ENCODE measurements around the gene LCN1. TPM values are rescaled to one million over a fixed set of nuclear protein-coding genes. Genes with fewer than 3 reads are reported as not detected.

The LCN1 gene
- total RNA-seq, 1 donor from 2014 or later: not detected

DNA sequence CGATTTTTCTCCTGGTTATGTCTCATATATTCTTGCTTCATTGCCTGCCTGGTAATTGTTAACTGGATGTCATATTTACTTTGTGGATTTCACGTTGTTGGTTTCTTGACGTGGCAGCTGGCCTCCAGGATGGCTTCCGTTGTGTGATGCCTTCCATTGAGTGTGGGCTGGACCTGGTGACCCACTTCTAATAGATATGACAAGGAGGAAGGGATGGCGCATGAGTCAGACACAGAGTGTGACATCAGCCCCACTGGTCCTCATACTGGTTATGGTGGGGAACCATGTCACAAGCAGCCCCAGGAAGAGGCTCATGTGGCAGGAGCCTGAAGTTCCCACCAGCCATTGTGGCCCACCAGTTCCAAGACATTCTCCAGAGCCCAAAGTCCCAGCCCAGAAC is 34.0 kb downstream of the LCN1 start:
- H3K27ac ChIP-seq: no peak overlapping the region
- no peak overlapping the region for H3K4me3 ChIP-seq
- H3K9me3 ChIP-seq: no peaks in the 10 kb centered on the region
- TF ChIP-seq, protein P1, sequence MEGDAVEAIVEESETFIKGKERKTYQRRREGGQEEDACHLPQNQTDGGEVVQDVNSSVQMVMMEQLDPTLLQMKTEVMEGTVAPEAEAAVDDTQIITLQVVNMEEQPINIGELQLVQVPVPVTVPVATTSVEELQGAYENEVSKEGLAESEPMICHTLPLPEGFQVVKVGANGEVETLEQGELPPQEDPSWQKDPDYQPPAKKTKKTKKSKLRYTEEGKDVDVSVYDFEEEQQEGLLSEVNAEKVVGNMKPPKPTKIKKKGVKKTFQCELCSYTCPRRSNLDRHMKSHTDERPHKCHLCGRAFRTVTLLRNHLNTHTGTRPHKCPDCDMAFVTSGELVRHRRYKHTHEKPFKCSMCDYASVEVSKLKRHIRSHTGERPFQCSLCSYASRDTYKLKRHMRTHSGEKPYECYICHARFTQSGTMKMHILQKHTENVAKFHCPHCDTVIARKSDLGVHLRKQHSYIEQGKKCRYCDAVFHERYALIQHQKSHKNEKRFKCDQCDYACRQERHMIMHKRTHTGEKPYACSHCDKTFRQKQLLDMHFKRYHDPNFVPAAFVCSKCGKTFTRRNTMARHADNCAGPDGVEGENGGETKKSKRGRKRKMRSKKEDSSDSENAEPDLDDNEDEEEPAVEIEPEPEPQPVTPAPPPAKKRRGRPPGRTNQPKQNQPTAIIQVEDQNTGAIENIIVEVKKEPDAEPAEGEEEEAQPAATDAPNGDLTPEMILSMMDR (IDR thresholded peaks at IDR 0.05): no peak
- H3K36me3 ChIP-seq: no peaks in the 10 kb centered on the region
- no peaks in the 10 kb centered on the region for H3K4me1 ChIP-seq
- no peak for DNase-seq (ENCODE audit: low spot score in 2 of 2)
- intact Hi-C loops (cut with DNase I): no loop called here
- no peaks in the 10 kb centered on the region for H3K27me3 ChIP-seq

DNA sequence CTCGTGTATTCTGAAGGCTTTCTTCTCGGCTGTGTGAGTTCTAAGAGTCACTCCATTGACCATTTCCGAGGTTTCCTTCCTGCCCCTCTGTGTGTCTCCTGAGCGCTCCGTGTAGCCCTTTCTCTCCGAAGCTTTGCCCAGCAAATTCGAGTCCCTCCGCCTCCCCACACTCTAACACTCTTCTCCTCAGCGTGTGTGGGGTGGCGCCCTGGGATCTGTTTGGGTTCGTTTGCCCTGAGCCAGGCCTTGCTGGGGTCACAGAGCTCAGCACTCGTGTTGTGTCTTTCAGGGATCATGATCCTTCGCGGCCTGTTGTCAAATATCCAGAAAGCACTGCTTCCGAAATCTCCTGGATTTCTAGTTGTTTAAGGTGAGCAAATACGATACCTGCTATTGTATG is 34.7 kb downstream of the LCN1 start:
- Histone ChIP-seq H3K27ac (no peak overlapping the region), H3K4me3 (no peak overlapping the region), H3K36me3 (no peaks in the 10 kb centered on the region), H3K27me3 (no peaks in the 10 kb centered on the region), H3K9me3 (no peaks in the 10 kb centered on the region), H3K4me1 (no peaks in the 10 kb centered on the region)
- TF ChIP-seq, protein P1 (IDR thresholded peaks at IDR 0.05): no peak
- intact Hi-C loops (cut with DNase I): no loop called here
- DNase-seq (ENCODE audit: low spot score in 2 of 2): no peak

DNA sequence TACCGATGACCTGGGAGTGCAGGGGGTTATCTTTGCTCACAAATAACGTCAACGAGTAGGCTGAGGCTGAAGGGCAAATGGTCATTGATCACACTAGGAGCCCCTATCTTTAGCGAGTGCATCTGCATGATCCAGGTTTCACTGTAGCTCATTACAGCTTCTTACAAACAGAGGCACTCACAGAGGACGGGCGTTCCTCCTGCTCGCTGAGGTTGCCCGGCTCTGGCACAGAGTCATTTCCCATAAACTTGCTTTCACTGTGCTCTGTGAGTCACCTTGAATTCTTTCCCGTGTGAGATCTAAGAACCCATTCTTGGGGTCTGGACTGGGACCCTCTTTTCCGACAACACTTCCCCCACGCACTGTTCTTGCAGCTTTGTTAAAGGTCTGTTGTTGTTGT is 38.4 kb downstream of the LCN1 start:
- Histone ChIP-seq H3K27ac (no peak overlapping the region), H3K4me3 (no peak overlapping the region), H3K9me3 (no peaks in the 10 kb centered on the region), H3K36me3 (no peaks in the 10 kb centered on the region), H3K4me1 (no peaks in the 10 kb centered on the region), H3K27me3 (no peaks in the 10 kb centered on the region)
- TF ChIP-seq, protein P1 (IDR thresholded peaks at IDR 0.05): no peak
- intact Hi-C loops (cut with DNase I): no loop called here
- DNase-seq (ENCODE audit: low spot score in 2 of 2): no peak

DNA sequence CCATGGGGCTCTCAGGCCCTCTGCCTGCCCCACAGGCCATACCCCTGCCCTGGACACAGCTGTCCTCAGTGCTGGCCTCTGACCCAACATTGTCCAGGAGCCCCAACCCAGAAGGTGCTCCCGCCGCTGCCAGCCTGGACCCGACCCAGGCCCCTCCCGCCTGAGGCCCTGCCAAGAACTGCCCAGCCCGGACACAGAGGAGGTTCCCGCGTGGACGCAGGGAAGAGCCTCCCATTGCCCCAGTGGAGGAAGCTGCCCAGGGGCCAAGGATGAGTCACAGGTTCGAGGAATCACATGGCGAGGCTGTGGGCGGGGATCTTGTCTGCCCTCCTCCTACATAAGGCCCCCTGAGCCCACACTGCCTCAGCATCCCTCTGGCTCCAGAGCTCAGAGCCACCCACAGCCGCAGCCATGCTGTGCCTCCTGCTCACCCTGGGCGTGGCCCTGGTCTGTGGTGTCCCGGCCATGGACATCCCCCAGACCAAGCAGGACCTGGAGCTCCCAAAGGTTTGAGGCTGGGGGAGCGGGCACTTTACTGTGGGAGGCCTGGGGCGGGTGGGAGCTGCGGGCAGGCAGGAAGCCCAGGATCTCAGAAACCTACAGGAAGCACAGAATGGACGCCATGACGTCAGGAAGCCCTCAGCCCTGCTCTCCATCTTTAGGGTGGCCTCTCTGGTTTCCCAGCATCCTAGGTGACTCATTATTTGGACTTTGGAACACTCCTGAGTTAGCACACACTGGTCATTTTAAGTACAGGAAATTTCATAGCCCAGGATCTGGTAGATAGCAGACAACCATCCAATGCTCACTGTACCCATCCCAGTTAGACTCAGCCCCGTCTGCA is 40.4 kb downstream of the LCN1 start, which contains the start of gene PAEP:
PAEP (plus strand) TSS at position 366 of the 844 bp plus-strand sequence.
- TF ChIP-seq, protein P1 (IDR thresholded peaks at IDR 0.05): no peak
- Histone ChIP-seq H3K4me3 (no peak within 1 kb of the TSS), H3K4me1 (no peaks in the 10 kb centered on the region), H3K9me3 (no peaks in the 10 kb centered on the region), H3K36me3 (no peaks in the 10 kb centered on the region), H3K27me3 (no peaks in the 10 kb centered on the region), H3K27ac (no peak within 1 kb of the TSS)
- intact Hi-C loops (cut with DNase I): no loop called here
- DNase-seq (ENCODE audit: low spot score in 2 of 2): no peak

DNA sequence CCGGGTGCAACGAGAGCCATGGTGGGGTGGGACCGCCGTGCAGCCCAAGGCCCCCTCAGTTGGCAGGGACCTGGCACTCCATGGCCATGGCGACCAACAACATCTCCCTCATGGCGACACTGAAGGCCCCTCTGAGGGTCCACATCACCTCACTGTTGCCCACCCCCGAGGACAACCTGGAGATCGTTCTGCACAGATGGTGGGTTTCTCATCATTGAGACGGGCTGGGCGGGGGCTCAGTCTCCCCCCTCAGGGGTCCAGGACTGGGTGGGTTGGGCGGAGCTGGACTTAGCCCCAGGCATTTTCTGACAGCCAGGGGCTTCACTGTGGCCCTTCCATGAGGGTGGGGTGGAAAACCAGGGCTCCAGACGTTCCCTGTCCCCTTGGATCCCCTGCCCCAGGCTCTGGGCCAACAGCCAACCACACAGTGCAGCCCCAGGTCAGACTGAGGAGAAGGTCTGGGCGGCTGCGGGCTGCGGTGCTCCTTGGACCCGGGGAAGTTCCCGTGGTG is 41.0 kb downstream of the LCN1 start:
- DNase-seq (ENCODE audit: low spot score in 2 of 2): no peak
- TF ChIP-seq, protein P1 (IDR thresholded peaks at IDR 0.05): no peak

More for the DNA sequence above, 41.0 kb downstream of the LCN1 start:
- no peak overlapping the region for H3K27ac ChIP-seq
- H3K4me3 ChIP-seq: no peak overlapping the region
- intact Hi-C loops (cut with DNase I): no loop called here
- H3K27me3 ChIP-seq: no peaks in the 10 kb centered on the region
- H3K36me3 ChIP-seq: no peaks in the 10 kb centered on the region
- H3K9me3 ChIP-seq: no peaks in the 10 kb centered on the region
- no peaks in the 10 kb centered on the region for H3K4me1 ChIP-seq

Measured in ascending aorta (tissue), 2 donors.